H1 (cell line): ENCODE measurements around the gene UCHL5. TPM values are rescaled to one million over a fixed set of nuclear protein-coding genes. Genes with fewer than 3 reads are reported as not detected.

Experiments
- CTCF ChIA-PET: fragments of 300-600 bp; sonication (Branson Sonifier 250); formaldehyde crosslinking; loops from one replicate; lab custom pipeline; 2021; ENCODE audit not compliant: partially characterized antibody; lab: Charles Lee
- POLR2A ChIA-PET: fragments of 300-600 bp; sonication (Branson Sonifier 250); formaldehyde crosslinking; loops from one replicate; lab custom pipeline; 2021; ENCODE audit warnings: inconsistent platforms; ENCODE audit not compliant: partially characterized antibody; lab: Charles Lee
- DNase-seq, 2 experiments: peaks; one replicate each; pipeline versions ENCODE4 v3.0.0 to v3.0.0-alpha.2; 2010 to 2022; ENCODE audit warnings: low spot score in 2 of 2, low read depth in 1 of 2, mixed read lengths in 1 of 2
- FAIRE-seq: peaks from 2 replicates; lab custom pipeline; 2011; peaks lifted over from hg19 to GRCh38; lab: Jason Lieb, UNC
- H2AFZ ChIP-seq: 2 replicates; pipeline ENCODE4 v1.8.1; 2012; ENCODE audit warnings: low read length, inconsistent platforms
- H2AK5ac ChIP-seq: 2 replicates; pipeline ENCODE4 v1.6.1; 2013; ENCODE audit warnings: low read depth, low read length
- H2BK120ac ChIP-seq: replicated peaks from 2 replicates; pipeline ENCODE3; 2013; ENCODE audit warnings: low read depth, low read length, inconsistent platforms
- H2BK12ac ChIP-seq: 2 replicates; pipeline ENCODE4 v1.6.1; 2013; ENCODE audit warnings: low read depth, low read length
- H2BK15ac ChIP-seq: 2 replicates; pipeline ENCODE4 v1.6.1; 2013; ENCODE audit warnings: low read length
- H2BK20ac ChIP-seq: 2 replicates; pipeline ENCODE4 v1.6.1; 2013; ENCODE audit warnings: low read length
- H2BK5ac ChIP-seq: 2 replicates; pipeline ENCODE4 v1.6.1; 2013; ENCODE audit warnings: low read depth, low read length
- H3K14ac ChIP-seq: 2 replicates; pipeline ENCODE4 v1.6.1; 2013; ENCODE audit warnings: inconsistent platforms; ENCODE audit not compliant: insufficient read length
- H3K18ac ChIP-seq: 2 replicates; pipeline ENCODE4 v1.6.1; 2013; ENCODE audit warnings: low read length; ENCODE audit errors: extremely low read depth
- H3K23ac ChIP-seq: 2 replicates; pipeline ENCODE4 v1.6.1; 2013; ENCODE audit warnings: inconsistent platforms; ENCODE audit not compliant: insufficient read length
- H3K23me2 ChIP-seq: 2 replicates; pipeline ENCODE4 v1.6.1; 2013; ENCODE audit warnings: low read depth, low read length
- H3K27ac ChIP-seq: 2 replicates; pipeline ENCODE4 v1.6.1; 2011; ENCODE audit warnings: low read depth, low read length, inconsistent platforms
- H3K27me3 ChIP-seq, 4 experiments: replicated peaks in 1 of 4; 1 replicate in 1 of 4; 2 replicates in 3 of 4; pipeline versions ENCODE4 v1.6.1 to v1.8.1; 2011 to 2013; ENCODE audit warnings: low read length in 3 of 4, mild to moderate bottlenecking in 3 of 4, inconsistent platforms in 2 of 4, mixed read lengths in 2 of 4, moderate library complexity in 1 of 4; ENCODE audit not compliant: control insufficient read depth in 3 of 4, insufficient read depth in 3 of 4; ENCODE audit errors: extremely low read depth in 1 of 4
- H3K36me3 ChIP-seq, 4 experiments: 2 replicates each; pipeline versions ENCODE4 v1.6.1 to v1.8.1; 2011 to 2013; ENCODE audit warnings: mild to moderate bottlenecking in 4 of 4, low read length in 3 of 4, moderate library complexity in 2 of 4, control low read depth in 1 of 4, inconsistent platforms in 1 of 4; ENCODE audit not compliant: insufficient read depth in 4 of 4, control insufficient read depth in 2 of 4
- H3K4ac ChIP-seq: replicated peaks from 2 replicates; pipeline ENCODE3; 2013; ENCODE audit warnings: low read length, low read depth, mixed read lengths, inconsistent platforms; ENCODE audit not compliant: insufficient read length
- H3K4me1 ChIP-seq, 4 experiments: replicated peaks in 1 of 4; 1 replicate in 1 of 4; 2 replicates in 3 of 4; pipeline versions ENCODE4 v1.6.1 to v1.8.1; 2011 to 2013; ENCODE audit warnings: low read length in 3 of 4, inconsistent platforms in 2 of 4, mixed read lengths in 1 of 4; ENCODE audit not compliant: insufficient read depth in 4 of 4, control insufficient read depth in 3 of 4
- H3K4me2 ChIP-seq, 2 experiments: 2 replicates each; pipeline versions ENCODE4 v1.6.1 to v1.8.1; 2011 to 2013; ENCODE audit warnings: low read depth in 2 of 2, low read length in 2 of 2, control low read depth in 1 of 2, inconsistent platforms in 1 of 2, mild to moderate bottlenecking in 1 of 2; ENCODE audit not compliant: insufficient read depth in 1 of 2
- H3K4me3 ChIP-seq, 4 experiments: fragments of 200-600, 300-600 bp in 1 of 4; sonication (generic), shearing (Covaris generic), sonication (Bioruptor Twin) in 1 of 4; 2 replicates each; pipeline versions ENCODE4 v1.5.1 to v1.8.1; 2011 to 2016; ENCODE audit warnings: low read length in 4 of 4, low read depth in 3 of 4, control low read depth in 2 of 4, inconsistent platforms in 2 of 4, mild to moderate bottlenecking in 2 of 4, mixed read lengths in 1 of 4, moderate library complexity in 1 of 4; ENCODE audit not compliant: insufficient read depth in 2 of 4; ENCODE audit errors: extremely low read depth in 1 of 4
- H3K56ac ChIP-seq: replicated peaks from 2 replicates; pipeline ENCODE3; 2013; ENCODE audit warnings: low read depth, mild to moderate bottlenecking, mixed read lengths, low read length, inconsistent platforms; ENCODE audit not compliant: insufficient read length
- H3K79me1 ChIP-seq: 2 replicates; pipeline ENCODE4 v1.6.1; 2013; ENCODE audit warnings: low read depth, low read length, control low read depth
- H3K79me2 ChIP-seq, 2 experiments: 2 replicates each; pipeline versions ENCODE4 v1.6.1 to v1.8.1; 2012 to 2013; ENCODE audit warnings: low read length in 2 of 2, mild to moderate bottlenecking in 2 of 2, inconsistent platforms in 1 of 2; ENCODE audit not compliant: insufficient read depth in 2 of 2, control insufficient read depth in 1 of 2
- H3K9ac ChIP-seq, 4 experiments: replicated peaks in 1 of 4; 1 replicate in 1 of 4; 2 replicates in 3 of 4; pipeline versions ENCODE4 v1.6.1 to v1.8.1; 2011 to 2013; ENCODE audit warnings: low read depth in 3 of 4, low read length in 3 of 4, control low read depth in 2 of 4, mild to moderate bottlenecking in 2 of 4, moderate library complexity in 2 of 4, inconsistent platforms in 1 of 4; ENCODE audit errors: extremely low read depth in 1 of 4
- H3K9me3 ChIP-seq, 2 experiments: 2 replicates each; pipeline versions ENCODE4 v1.6.1 to v1.8.1; 2012 to 2013; ENCODE audit warnings: mild to moderate bottlenecking in 2 of 2, moderate library complexity in 2 of 2, control low read depth in 1 of 2, inconsistent platforms in 1 of 2, low read depth in 1 of 2, low read length in 1 of 2, mixed read lengths in 1 of 2; ENCODE audit not compliant: insufficient read depth in 2 of 2
- H4K20me1 ChIP-seq, 2 experiments: replicated peaks in 1 of 2; 2 replicates each; pipeline versions ENCODE3 to v1.8.1; 2011 to 2013; ENCODE audit warnings: inconsistent platforms in 2 of 2, low read length in 2 of 2, mild to moderate bottlenecking in 1 of 2; ENCODE audit not compliant: insufficient read depth in 2 of 2, control insufficient read depth in 1 of 2
- H4K5ac ChIP-seq: 2 replicates; pipeline ENCODE4 v1.6.1; 2013; ENCODE audit warnings: low read length, low read depth, mixed read lengths, inconsistent platforms; ENCODE audit not compliant: insufficient read length
- H4K8ac ChIP-seq: 2 replicates; pipeline ENCODE4 v1.8.0; 2013; ENCODE audit warnings: mild to moderate bottlenecking, moderate library complexity, low read length, inconsistent platforms; ENCODE audit not compliant: insufficient read depth; ENCODE audit errors: extremely low read depth
- H4K91ac ChIP-seq: replicated peaks from 2 replicates; pipeline ENCODE3; 2013; ENCODE audit warnings: low read length, mixed read lengths, inconsistent platforms; ENCODE audit not compliant: insufficient read length
- ASH2L ChIP-seq: fragments of 200-600, 300-600 bp; sonication (generic); IDR thresholded peaks from one replicate; pipeline ENCODE4 v1.7.1; 2017; ENCODE audit warnings: low read length
- CBX5 ChIP-seq: fragments of 300-800, 300-1000 bp; sonication (generic); IDR thresholded peaks from 2 replicates; pipeline ENCODE4 v1.7.1; 2016; ENCODE audit warnings: antibody characterized with exemption, low read length, low read depth
- CBX8 ChIP-seq: fragments of 300-800, 300-1000 bp; sonication (generic); IDR thresholded peaks from 2 replicates; pipeline ENCODE4 v1.7.1; 2016; ENCODE audit warnings: low read depth, low read length, borderline replicate concordance
- CEBPB ChIP-seq: IDR thresholded peaks from 2 replicates; pipeline ENCODE4 v1.6.1; 2012; ENCODE audit warnings: low read depth, low read length
- GABPA ChIP-seq: IDR thresholded peaks from 2 replicates; pipeline ENCODE4 v1.6.1; 2011; ENCODE audit warnings: mild to moderate bottlenecking, low read length, moderate library complexity, borderline replicate concordance; ENCODE audit not compliant: insufficient read depth
- HDAC6 ChIP-seq: IDR thresholded peaks from one replicate; pipeline ENCODE4 v1.7.1; 2012; ENCODE audit warnings: low read depth, mild to moderate bottlenecking, inconsistent platforms, low read length, moderate library complexity
- KDM1A ChIP-seq: fragments of 200-600, 300-600 bp; sonication (generic); IDR thresholded peaks from 2 replicates; pipeline ENCODE4 v1.7.1; 2016; ENCODE audit warnings: mild to moderate bottlenecking, low read length, borderline replicate concordance
- NRF1 ChIP-seq: IDR thresholded peaks from 2 replicates; pipeline ENCODE4 v1.6.1; 2011; ENCODE audit warnings: mild to moderate bottlenecking, low read depth, low read length, improper control_type of control experiment
- SP2 ChIP-seq: IDR thresholded peaks from 2 replicates; pipeline ENCODE4 v1.6.1; 2012; ENCODE audit warnings: mild to moderate bottlenecking, low read length, inconsistent platforms
- SRF ChIP-seq: IDR thresholded peaks from 2 replicates; pipeline ENCODE4 v1.6.1; 2011; ENCODE audit warnings: mild to moderate bottlenecking, low read depth, low read length, moderate library complexity
- TCF12 ChIP-seq: IDR thresholded peaks from 2 replicates; pipeline ENCODE4 v1.6.1; 2011; ENCODE audit warnings: low read depth, mild to moderate bottlenecking, low read length
- WGBS, 2 experiments: shearing (Covaris generic) in 1 of 2; methylation state at CpG; one replicate each; pipeline versions ENCODE4 v1.1.6 to v1.1.7; 2013 to 2015; ENCODE audit warnings: low lambda C conversion rate in 2 of 2, mixed read lengths in 2 of 2, inconsistent platforms in 1 of 2, low coverage in 1 of 2, missing lambda C conversion rate in 1 of 2; ENCODE audit not compliant: insufficient replicate concordance in 2 of 2, insufficient coverage in 1 of 2, insufficient read length in 1 of 2; ENCODE audit errors: extremely low coverage in 1 of 2, missing lambda C conversion rate in 1 of 2; 5-methylcytosine and 5-hydroxymethylcytosine counted together
- polyA plus RNA-seq, 7 experiments: library from polyadenylated mRNA; depleted of rRNA in 3 of 7; stranded (reverse) in 5 of 7; unstranded in 2 of 7; fragments of >200 nt in 5 of 7; fragments of 200-250 nt in 2 of 7; gene quantifications; 1 replicate in 5 of 7; 2 replicates in 1 of 7; 4 replicates in 1 of 7; pipeline versions ENCODE4 v1.2.1 to v1.2.3, GENCODE V29; 2011 to 2013; ENCODE audit warnings: missing spikeins in 2 of 7, mixed read lengths in 2 of 7
- total RNA-seq: library from RNA; stranded (reverse); fragmentation: NEBNext Ultra II Directional; extraction: Animal tissue kit (Norgen Biotek cat#: 25700); gene quantifications from 2 replicates; pipeline ENCODE4 v1.2.1, GENCODE V29; 2021
- TF ChIP-seq, protein P1 (sequence below): IDR thresholded peaks from 2 replicates; pipeline ENCODE4 v1.6.1; 2011; ENCODE audit warnings: low read depth, mild to moderate bottlenecking, low read length; ENCODE audit not compliant: insufficient read depth

Gene UCHL5
- total and polyA plus RNA-seq, 2 of the 8 experiments (the other 6 are each of a cell fraction or from before 2014, with no cell fraction given) = 12.0 to 40.0 TPM

- Histone ChIP-seq H2AFZ (no peak overlapping the region), H2BK12ac (no peak overlapping the region), H3K4me3 (no peak overlapping the region), H2BK120ac (no peak overlapping the region), H2AK5ac (no peak overlapping the region), H4K20me1 (no peaks in the 10 kb centered on the region), H3K4me2 (no peak overlapping the region), H3K4me1 (no peaks in the 10 kb centered on the region), H2BK5ac (no peak overlapping the region), H3K14ac (no peak overlapping the region), H4K91ac (no peak overlapping the region), H3K27ac (no peak overlapping the region), H3K79me2 (no peaks in the 10 kb centered on the region), H2BK20ac (no peak overlapping the region), H3K4ac (no peak overlapping the region), H3K9ac (no peak overlapping the region), H3K23ac (no peak overlapping the region), H3K36me3 (no peaks in the 10 kb centered on the region), H4K5ac (no peak overlapping the region), H2BK15ac (no peak overlapping the region), H3K56ac (no peak overlapping the region), H4K8ac (no peak overlapping the region), H3K18ac (no peak overlapping the region), H3K23me2 (no peaks in the 10 kb centered on the region), H3K79me1 (no peaks in the 10 kb centered on the region; the same call in 1 of the 2 replicates), H3K9me3 (peaks cover 0 to 4% of the 10 kb centered on the region in 2 experiments; a peak in 1 of 4 replicates), H3K27me3 (peaks cover 0 to 1% (median 0%) of the 10 kb centered on the region in 4 experiments; a peak in 1 of 7 replicates)
- FAIRE-seq = no peak
- 88% methylated on average over 3 of the region's 3 CpGs; no CpG with 5 or more reads in 1 of the 2 experiments for whole genome bisulfite sequencing, 2 experiments
- POLR2A ChIA-PET = interaction anchor here (0.9 to 1.5 kb wide), 5 partner anchors 15 to 201 kb away, joined by 3 to 6 read pairs (median 3); partner anchors contain the start of gene RGS2
- CTCF ChIA-PET = interaction anchor here (1.3 to 1.8 kb wide), 2 partner anchors 10 to 204 kb away, joined by 5 read pairs; no protein-coding TSS in a partner anchor
- DNase-seq = no peak
- TF ChIP-seq, protein P1, sequence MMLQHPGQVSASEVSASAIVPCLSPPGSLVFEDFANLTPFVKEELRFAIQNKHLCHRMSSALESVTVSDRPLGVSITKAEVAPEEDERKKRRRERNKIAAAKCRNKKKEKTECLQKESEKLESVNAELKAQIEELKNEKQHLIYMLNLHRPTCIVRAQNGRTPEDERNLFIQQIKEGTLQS = no peak
- TF ChIP-seq ASH2L (no peak), CBX8 (no peak), SRF (no peak), SP2 (no peak), HDAC6 (no peak), NRF1 (no peak), KDM1A (no peak), CBX5 (no peak), TCF12 (no peak), GABPA (no peak), CEBPB (no peak)
These were observed 49.7 kb downstream of the UCHL5 start for GRCh38 chr1:193009501-193009900.
